Stimulated activated effector memory CD8-positive, alpha-beta T cell treated with anti-CD3 and anti-CD28 coated beads, Interleukin-12 subunit alpha, Interleukin-12 subunit beta, amount 100 ng/mL, for 72 hours (primary cell): ENCODE data around the gene GPR157.
A peak's percentile ranks its signal among the peaks of the same experiment; 100 is the strongest.
"Not testable (repeated sequence)": the region's sequence is repeated elsewhere in the genome, so short reads cannot be mapped to it uniquely, and the experiment has no call there.

Experiments
- ATAC-seq: fragments of 150-1000 bp; cut with Tn5 transposase; 2 replicates; pipeline ENCODE4 v1.10.0; 2021
- DNase-seq, 2 donors: peaks; one replicate each; pipeline ENCODE4 v3.0.0; 2021 to 2022; ENCODE audit warnings: low spot score in 2 of 2
- H3K27ac Mint-ChIP-seq: one replicate; pipeline ENCODE4 v1.8.0; 2022; ENCODE audit warnings: mild to moderate bottlenecking, mixed read lengths
- H3K36me3 Mint-ChIP-seq: one replicate; pipeline ENCODE4 v1.8.0; 2022; ENCODE audit warnings: mild to moderate bottlenecking, mixed read lengths
- H3K4me1 Mint-ChIP-seq: one replicate; pipeline ENCODE4 v1.8.0; 2022; ENCODE audit warnings: mixed read lengths
- H3K4me3 Mint-ChIP-seq: one replicate; pipeline ENCODE4 v1.8.0; 2022; ENCODE audit warnings: mild to moderate bottlenecking, mixed read lengths
- H3K9me3 Mint-ChIP-seq: one replicate; pipeline ENCODE4 v1.8.0; 2022; ENCODE audit warnings: mixed read lengths

GPR157 gene

DNA sequence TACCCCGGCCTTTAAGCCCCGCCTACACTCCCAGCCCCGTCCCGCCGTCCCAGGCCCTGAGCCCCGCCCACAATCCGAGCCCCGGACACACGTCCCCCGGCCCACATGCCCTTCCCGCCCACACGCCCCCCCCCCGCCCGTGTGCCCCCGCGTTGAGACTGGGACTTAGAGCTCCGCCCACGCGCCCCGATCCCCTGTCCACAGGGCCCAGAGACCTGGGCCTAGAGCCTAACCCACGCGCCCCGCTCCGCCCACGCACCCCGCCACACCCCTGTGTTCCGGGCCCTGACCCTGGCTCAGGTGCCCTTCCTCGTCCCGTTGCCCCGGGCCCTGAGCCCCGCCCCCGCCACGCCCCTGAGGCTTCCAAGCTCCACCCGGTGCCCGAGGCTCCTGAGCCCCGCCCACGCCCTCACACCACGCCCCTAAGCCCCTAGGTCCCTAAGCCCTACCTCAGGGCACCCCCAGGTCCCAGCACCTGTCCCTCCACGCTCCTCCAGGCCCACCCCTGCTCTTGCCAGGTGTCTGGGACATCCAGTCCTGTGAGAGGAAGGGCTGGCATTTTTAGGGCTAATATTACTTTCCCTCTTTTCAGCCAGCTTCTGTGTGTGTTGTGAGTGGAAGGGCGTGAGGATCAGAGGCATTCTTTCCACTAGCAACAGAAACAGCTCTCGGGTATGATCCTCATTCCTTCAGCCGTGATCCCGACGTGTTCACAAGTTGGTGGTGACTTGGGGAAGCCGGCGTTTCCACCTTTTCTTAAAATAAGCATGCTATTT, 552 bp upstream of the GPR157 start:
- ATAC-seq (peak; percentile 80), DNase-seq (peak; percentile 73 to 89)
- H3K27ac Mint-ChIP-seq, result peak overlapping the region; percentile 18
- H3K4me3 Mint-ChIP-seq, result peak overlapping the region; percentile 80
- no peaks in the 10 kb centered on the region for H3K9me3 Mint-ChIP-seq
- peaks cover 12% of the 10 kb centered on the region for H3K36me3 Mint-ChIP-seq
- H3K4me1 Mint-ChIP-seq, result peaks cover 30% of the 10 kb centered on the region

DNA sequence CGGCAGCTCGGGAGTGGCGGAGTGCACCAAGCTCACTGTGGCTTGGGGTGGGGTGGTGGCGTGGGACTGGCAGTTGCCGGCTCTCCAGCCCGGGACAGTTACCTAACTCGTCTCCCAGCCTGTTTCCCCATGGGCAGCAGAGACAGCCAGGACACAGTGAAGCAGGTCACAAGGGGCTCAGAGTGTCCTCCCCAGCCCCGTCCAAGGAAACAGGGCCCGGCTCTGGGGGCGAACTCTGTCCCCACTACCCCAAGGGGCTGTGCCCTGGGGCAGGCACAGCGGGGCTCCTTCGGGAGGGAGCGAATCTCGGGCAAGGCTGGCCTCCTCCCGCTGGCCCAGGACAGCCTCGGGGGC, 759 bp downstream of the GPR157 start:
- Mint-ChIP-seq H3K9me3 (no peaks in the 10 kb centered on the region), H3K4me3 (peak overlapping the region; percentile 80), H3K36me3 (peaks cover 12% of the 10 kb centered on the region), H3K27ac (peak overlapping the region; percentile 89), H3K4me1 (peaks cover 30% of the 10 kb centered on the region)
- ATAC-seq (peak; percentile 1), DNase-seq (no peak)

DNA sequence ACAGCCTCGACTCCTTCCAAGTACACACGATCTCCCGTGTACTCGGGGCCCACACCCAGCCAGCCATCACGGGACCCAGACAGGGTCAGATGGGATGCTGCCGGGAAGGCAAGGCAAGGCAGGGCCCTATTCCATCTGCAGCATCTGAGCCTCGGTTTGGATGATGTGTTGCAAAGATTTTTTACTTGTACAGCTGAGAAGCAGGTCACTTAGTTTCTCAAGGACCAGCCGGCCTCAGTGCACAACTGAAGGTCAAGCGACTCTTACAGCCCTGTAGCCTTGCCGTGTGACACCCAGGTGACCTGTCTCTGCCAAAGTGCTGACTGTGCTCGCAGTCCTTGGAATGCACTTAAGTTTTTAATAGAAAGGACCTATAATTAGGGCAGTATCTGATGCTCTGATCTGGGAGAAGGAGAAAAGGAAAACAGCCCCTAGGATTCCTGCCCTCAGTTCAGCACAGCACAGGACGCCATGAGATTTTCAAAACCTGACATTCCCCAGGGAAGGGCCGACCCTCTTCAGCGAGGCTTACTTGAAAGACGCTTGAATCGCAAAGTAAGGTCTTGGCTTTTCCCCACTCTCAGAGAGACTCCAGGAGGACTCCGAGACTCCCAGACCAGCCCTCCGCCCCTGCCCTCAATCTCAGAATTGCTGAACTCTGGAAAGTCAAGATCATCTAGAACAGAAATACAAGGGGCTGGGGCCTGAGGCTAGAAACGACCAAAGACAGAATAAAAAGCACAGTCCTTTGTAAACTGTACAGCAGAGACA, 1.3 kb downstream of the GPR157 start:
- no peak overlapping the region for H3K27ac Mint-ChIP-seq
- H3K4me3 Mint-ChIP-seq, result peak overlapping the region; percentile 80
- DNase-seq, result no peak
- peaks cover 12% of the 10 kb centered on the region for H3K36me3 Mint-ChIP-seq
- no peak for ATAC-seq
- peaks cover 31% of the 10 kb centered on the region for H3K4me1 Mint-ChIP-seq
- H3K9me3 Mint-ChIP-seq, result no peaks in the 10 kb centered on the region

DNA sequence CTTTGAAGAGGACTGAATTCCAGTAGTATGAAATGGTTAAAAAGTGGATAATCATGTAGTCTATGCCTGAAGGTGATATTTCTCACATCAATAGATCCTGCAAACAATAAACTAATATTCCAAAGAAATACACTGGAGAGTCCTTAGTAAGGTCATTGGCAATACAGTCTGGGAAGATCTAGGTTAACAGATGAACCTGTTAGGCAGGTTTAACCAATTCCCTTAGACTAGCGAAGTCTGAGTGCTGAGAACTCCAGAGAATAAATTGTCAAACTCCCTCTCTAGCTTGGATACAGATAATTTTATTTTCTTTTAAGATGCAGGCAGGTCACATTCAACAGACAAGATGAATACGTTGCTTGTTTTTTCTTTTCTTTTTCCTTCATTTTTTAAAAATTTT, 2.4 kb downstream of the GPR157 start:
- Mint-ChIP-seq H3K9me3 (no peaks in the 10 kb centered on the region), H3K4me1 (peaks cover 36% of the 10 kb centered on the region), H3K27ac (no peak overlapping the region), H3K36me3 (peaks cover 12% of the 10 kb centered on the region), H3K4me3 (no peak overlapping the region)
- ATAC-seq, result no peak
- DNase-seq, result no peak

DNA sequence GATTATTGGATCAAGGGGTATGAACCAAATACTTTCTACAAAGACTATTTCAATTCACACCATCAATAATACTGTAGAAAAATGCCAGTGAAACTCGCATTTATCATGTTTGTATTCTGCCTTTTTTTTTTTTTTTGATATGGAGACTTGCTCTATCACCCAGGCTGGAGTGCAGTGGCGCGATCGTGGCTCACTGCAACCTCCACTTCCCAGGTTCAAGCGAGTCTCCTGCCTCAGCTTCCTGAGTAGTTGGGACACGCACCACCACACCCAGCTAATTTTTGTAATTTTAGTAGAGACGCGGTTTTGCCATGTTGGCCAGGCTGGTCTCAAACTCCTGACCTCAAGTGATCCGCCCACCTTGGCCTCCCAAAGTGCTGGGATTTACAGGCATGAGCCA, 3.1 kb downstream of the GPR157 start:
- Mint-ChIP-seq H3K4me1 (peaks cover 34% of the 10 kb centered on the region), H3K36me3 (peaks cover 12% of the 10 kb centered on the region)
- H3K4me3 Mint-ChIP-seq, ATAC-seq, H3K9me3 Mint-ChIP-seq, DNase-seq, H3K27ac Mint-ChIP-seq: not testable (repeated sequence)

DNA sequence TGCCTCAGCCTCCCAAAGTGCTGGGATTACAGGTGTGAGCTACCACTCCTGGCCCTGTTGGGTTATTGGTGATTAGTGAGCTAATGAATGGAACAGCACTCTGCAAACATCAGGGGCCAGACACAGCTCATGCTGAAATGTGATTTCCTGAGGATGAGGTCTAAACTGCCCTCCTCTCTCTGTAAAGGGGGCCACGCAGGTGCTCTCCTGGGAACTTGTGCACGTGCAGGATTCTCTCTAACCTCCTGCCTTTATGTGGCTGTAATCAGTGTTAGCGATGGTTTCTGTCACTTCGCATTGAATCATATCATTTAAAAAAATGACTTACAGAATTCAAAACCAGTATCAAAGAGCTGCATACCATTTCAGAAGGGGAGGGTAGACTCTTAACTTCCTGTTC, 3.6 kb downstream of the GPR157 start:
- Mint-ChIP-seq H3K4me1 (peaks cover 34% of the 10 kb centered on the region), H3K9me3 (no peaks in the 10 kb centered on the region), H3K36me3 (peaks cover 7% of the 10 kb centered on the region), H3K27ac (no peak overlapping the region), H3K4me3 (no peak overlapping the region)
- no peak for DNase-seq
- no peak for ATAC-seq

DNA sequence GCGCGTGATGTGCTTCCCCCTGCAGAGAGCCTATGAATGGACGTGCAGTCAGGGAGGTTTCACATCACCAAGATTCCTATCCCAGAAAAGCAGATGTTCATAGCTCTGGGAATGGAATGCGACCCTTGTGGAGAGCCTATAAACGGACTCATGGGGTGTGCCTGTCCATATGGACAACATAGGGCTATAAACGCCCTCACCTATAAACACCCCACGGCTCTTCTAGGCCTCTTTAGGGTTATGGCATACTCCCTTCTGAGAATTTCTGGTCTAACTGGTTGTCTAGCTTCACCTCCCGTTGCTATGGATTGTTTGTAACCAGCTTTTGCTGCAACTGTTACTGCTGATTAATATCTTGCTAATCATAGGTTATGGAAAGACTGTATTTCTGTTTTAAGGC, 4.5 kb downstream of the GPR157 start:
- ATAC-seq, H3K9me3 Mint-ChIP-seq, H3K4me3 Mint-ChIP-seq, H3K36me3 Mint-ChIP-seq, H3K27ac Mint-ChIP-seq, DNase-seq: not testable (repeated sequence)
- peaks cover 28% of the 10 kb centered on the region for H3K4me1 Mint-ChIP-seq

DNA sequence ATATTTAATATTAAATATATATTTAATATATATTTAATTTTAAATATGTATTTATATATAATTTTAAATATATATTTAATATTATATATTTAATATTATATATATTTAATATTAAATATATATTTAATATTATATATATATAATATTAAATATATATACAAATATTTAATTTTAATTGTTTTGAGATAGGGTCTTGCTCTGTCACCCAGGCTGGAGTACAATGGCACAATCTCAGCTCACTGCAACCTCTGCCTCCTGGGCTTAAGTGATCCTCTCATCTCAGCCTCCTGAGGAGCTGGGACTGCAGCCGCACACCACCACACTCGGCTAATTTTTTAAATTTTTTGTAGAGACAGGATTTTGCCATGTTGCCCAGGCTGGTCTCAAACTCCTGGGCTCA, 5.2 kb downstream of the GPR157 start:
- not testable (repeated sequence) for H3K9me3 Mint-ChIP-seq, H3K27ac Mint-ChIP-seq, H3K4me3 Mint-ChIP-seq, ATAC-seq, DNase-seq, H3K36me3 Mint-ChIP-seq
- peaks cover 28% of the 10 kb centered on the region for H3K4me1 Mint-ChIP-seq

DNA sequence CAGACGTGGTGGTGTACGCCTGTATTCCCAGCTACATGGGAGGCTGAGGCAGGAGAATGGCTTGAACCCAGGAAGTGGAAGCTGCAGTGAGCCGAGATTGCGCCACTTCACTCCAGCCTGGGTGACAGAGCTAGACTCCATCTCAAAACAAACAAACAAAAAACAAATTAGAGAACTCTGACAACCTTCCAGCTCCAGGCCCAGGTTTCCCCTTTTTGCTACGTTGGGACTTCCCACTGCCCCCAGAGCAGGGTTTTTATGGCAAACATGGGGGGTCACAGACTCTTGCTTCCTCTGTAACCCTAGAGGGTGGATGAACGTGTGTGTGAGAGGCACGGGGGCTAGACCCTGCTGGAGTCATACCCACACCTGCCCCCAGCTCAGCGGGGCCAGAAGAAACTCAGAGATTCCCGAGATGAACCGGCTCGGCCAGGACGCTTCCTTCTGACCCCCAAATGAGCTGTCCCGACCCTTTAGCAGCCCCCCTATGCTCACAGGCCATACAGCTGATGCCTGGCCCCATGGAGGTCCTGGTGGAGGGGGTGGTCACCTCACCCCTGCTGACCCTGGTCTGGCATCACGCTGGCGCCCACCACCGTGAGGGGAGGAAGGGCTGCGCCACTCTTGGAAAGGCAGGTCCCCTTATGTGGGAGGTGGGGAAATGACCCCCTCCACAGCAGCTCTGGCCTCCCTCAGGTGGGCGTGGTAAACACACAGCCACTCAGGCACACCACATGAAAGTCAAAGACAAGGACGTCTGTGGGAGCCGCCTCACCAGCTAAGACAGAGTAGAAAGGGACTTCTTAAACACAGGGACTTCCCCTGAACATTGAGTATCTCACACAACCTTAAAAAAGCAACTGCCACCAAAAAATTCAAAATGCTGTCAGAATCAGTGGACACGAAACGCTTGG, 7.1 kb downstream of the GPR157 start:
- Mint-ChIP-seq H3K9me3 (no peaks in the 10 kb centered on the region), H3K36me3 (no peaks in the 10 kb centered on the region), H3K4me3 (no peak overlapping the region), H3K27ac (no peak overlapping the region), H3K4me1 (peaks cover 16% of the 10 kb centered on the region)
- no peak for DNase-seq
- ATAC-seq, result peak; percentile 84

DNA sequence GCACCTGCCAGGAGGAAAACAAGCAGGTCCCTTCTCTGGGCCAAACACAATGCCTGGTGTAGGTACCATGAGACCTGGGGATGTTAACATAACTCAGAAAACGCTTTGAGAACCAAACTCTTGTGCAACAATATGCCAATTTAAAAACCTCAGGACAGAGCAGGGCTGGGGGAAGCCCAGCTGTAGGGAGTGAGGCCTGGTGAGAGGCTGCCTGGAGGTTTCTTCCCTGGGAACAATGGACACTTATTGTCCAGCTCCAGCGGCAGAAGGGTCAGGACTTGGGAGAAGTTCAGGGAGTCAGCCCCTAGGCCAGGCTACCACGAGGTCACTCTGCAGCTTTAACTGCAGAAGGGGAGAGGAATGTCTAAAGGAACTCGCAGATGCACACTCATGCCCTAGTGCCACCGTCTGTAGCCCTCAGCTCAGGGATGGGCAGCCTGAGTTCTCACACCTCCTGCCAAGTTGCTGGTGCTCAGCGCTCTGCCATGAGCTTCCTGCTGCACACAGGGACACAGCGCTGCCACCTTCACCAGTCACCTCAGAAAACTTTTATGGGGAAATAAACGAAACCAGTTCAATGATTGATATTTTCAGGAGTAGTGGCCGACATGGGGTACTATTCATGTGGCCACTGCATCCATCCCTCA, 8.5 kb downstream of the GPR157 start:
- no peak for ATAC-seq
- no peak for DNase-seq
- Mint-ChIP-seq H3K9me3 (no peaks in the 10 kb centered on the region), H3K4me3 (no peak overlapping the region), H3K27ac (peak overlapping the region; percentile 34), H3K36me3 (no peaks in the 10 kb centered on the region), H3K4me1 (peaks cover 16% of the 10 kb centered on the region)

DNA sequence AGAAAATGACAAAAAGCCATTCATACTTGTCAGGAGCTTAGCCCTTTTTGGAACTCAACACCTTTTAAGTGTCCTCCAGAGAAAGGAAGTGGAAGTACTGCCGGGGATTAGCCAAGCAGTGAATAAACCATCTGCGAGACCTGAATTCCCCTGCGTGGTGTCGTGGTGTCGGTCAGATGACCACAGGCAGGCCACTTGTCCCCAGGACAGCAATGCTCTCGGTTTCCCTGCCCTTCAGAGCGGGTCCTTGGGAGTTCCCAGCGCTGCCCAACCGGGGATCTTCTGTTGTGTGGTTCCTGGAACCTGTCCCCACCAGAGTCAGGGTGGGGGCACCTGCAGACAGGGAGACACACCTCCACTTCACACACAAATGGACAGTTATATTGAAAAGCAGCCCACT, 9.2 kb downstream of the GPR157 start:
- H3K9me3 Mint-ChIP-seq, result no peaks in the 10 kb centered on the region
- H3K36me3 Mint-ChIP-seq, result no peaks in the 10 kb centered on the region
- H3K4me1 Mint-ChIP-seq, result peaks cover 16% of the 10 kb centered on the region
- no peak overlapping the region for H3K4me3 Mint-ChIP-seq
- ATAC-seq (no peak), DNase-seq (no peak)
- H3K27ac Mint-ChIP-seq, result peak overlapping the region; percentile 34

DNA sequence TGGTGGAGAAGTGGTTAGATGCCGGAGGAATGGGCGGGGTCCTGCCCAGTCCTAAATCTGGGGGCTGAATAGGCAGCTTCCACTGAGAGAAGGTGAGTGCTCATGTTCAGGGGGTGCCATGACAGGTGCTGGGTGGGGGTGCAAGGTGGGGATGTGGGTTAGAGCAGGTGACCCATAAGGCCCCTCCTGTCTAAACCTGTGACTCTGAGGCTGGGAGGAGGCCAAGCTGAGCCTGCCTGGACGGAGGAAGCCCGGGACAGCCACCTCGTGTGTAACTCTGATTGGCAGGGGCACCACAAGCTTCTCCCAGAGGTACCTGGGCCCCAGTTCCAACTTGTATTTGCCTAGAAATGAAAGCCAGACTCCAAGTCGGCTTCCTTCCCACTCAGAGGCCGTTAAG, 10.7 kb downstream of the GPR157 start:
- H3K4me1 Mint-ChIP-seq, result peaks cover 23% of the 10 kb centered on the region
- H3K27ac Mint-ChIP-seq, result no peak overlapping the region
- H3K36me3 Mint-ChIP-seq, result no peaks in the 10 kb centered on the region
- no peak overlapping the region for H3K4me3 Mint-ChIP-seq
- H3K9me3 Mint-ChIP-seq, result no peaks in the 10 kb centered on the region
- DNase-seq (no peak), ATAC-seq (no peak)

DNA sequence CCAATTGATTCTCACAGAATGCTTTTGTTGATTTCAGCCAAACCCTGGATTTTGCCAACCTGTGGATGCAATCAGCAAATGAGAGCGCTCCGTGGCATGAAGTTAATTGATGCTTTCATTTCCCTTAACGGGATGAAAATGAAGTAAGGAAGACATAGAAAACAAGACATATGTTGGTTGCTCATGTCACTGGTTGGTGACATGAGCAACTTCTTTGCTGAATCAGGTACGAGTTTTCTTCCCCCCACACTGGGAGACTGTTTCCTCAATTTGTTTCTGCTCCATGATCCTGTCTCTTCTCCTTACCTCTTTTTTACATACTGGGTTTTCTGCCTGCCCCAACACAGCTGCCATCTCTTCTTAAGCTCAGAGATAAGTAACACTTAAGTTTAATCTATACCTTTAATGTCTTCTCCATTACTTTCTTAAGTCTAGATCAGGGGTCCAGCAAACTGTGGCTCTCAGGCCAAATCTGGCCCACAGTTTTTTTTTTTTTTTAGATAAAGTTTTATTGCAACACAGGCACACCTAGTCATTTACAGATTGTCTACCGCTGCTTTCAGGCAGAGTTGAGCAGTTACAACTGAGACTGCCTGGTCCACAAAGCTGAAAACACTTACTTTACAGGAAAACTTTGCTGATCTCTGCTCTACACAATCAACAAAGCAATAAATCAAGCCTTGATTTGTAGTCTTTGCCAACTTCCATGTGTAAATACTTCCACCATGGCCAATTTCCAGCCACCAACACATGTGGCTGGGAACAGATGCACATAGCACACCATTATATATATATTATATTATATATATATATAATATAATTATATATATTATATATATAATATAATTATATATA, 13.3 kb downstream of the GPR157 start:
- Mint-ChIP-seq H3K4me3 (no peak overlapping the region), H3K27ac (no peak overlapping the region), H3K36me3 (no peaks in the 10 kb centered on the region), H3K9me3 (no peaks in the 10 kb centered on the region), H3K4me1 (peaks cover 36% of the 10 kb centered on the region)
- ATAC-seq, result no peak
- no peak for DNase-seq
